DND-41 (cell line): ENCODE results near the gene DMPK.

Source experiments
- EZH2 ChIP-seq: IDR thresholded peaks from 3 replicates; pipeline ENCODE4 v1.6.1; 2012; ENCODE audit warnings: borderline replicate concordance, low read depth, mild to moderate bottlenecking, moderate library complexity, low read length, inconsistent platforms; ENCODE audit not compliant: severe bottlenecking
- TF ChIP-seq, protein P1 (sequence below): IDR thresholded peaks from 2 replicates; pipeline ENCODE4 v1.5.1; 2012; ENCODE audit warnings: borderline replicate concordance, low read length, moderate library complexity, mild to moderate bottlenecking; ENCODE audit not compliant: poor library complexity, severe bottlenecking; ENCODE audit errors: extremely low read depth

DNA sequence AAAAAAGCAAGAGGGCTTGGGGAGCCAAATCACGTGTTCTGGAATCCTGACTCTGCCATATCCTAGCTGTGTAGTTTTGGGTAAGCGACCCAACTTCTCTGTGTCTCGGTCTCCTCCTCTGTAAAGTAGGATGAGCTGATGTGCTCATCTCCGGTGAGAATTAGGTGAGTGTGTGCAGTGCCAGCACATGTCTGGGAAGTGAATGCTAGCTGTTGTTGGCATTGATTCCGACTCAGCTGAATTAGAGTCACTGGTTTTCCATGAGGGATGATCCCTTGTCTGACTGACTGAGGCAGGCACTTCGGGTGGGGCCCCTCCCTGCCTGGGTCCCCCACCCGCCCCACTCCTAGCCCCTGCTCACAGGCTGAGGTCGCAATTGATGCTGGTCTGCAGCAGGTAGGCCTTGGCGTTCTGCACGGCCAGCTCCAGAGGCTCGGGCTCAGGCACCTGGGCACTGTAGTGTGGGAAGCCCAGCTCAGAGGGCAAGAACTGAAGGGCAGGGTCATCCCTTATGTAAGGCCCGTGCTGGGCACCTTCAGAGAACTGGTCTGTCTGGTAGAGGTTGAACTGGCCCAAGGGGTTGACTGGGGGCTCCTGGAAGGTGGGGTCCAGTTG is 32.0 kb upstream of the DMPK start:
- TF ChIP-seq, protein P1, sequence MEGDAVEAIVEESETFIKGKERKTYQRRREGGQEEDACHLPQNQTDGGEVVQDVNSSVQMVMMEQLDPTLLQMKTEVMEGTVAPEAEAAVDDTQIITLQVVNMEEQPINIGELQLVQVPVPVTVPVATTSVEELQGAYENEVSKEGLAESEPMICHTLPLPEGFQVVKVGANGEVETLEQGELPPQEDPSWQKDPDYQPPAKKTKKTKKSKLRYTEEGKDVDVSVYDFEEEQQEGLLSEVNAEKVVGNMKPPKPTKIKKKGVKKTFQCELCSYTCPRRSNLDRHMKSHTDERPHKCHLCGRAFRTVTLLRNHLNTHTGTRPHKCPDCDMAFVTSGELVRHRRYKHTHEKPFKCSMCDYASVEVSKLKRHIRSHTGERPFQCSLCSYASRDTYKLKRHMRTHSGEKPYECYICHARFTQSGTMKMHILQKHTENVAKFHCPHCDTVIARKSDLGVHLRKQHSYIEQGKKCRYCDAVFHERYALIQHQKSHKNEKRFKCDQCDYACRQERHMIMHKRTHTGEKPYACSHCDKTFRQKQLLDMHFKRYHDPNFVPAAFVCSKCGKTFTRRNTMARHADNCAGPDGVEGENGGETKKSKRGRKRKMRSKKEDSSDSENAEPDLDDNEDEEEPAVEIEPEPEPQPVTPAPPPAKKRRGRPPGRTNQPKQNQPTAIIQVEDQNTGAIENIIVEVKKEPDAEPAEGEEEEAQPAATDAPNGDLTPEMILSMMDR = no peak
- TF ChIP-seq EZH2 = no peak
